Measurements from ENCODE around the gene ADCY6.

DNA sequence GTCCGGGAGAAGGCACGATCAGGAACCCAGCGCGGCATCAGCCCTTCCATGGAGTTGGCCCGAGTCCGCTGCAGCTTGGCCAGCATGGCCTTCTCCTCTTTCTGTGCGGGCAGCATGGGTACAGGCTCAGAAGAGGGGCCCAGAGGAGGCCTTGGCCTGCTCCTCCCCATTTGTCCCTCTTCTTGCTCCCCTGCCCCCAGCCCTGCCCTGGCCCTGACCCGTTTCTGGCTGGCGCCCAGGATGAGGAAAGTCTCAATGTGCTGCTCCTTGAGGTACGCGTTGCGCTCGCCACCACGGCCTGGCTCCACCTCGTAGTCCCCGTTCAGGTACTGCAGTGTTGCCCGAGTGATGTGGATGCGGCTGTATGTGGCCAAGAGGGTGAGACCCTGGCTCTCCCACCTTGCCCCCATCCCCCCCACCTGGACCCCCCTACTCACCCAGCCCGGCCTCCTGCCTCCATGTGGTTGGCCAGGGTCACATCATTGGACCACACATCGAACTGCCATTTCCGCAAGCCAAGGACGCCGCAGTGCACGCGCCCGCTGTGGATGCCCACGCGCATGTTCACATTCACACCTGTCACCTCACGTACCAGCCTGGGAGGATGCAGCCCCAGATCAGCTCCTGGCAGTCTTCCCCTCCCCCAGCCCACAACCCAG, 12.8 kb downstream of the ADCY6 start:
- TF ChIP-seq, protein P1, sequence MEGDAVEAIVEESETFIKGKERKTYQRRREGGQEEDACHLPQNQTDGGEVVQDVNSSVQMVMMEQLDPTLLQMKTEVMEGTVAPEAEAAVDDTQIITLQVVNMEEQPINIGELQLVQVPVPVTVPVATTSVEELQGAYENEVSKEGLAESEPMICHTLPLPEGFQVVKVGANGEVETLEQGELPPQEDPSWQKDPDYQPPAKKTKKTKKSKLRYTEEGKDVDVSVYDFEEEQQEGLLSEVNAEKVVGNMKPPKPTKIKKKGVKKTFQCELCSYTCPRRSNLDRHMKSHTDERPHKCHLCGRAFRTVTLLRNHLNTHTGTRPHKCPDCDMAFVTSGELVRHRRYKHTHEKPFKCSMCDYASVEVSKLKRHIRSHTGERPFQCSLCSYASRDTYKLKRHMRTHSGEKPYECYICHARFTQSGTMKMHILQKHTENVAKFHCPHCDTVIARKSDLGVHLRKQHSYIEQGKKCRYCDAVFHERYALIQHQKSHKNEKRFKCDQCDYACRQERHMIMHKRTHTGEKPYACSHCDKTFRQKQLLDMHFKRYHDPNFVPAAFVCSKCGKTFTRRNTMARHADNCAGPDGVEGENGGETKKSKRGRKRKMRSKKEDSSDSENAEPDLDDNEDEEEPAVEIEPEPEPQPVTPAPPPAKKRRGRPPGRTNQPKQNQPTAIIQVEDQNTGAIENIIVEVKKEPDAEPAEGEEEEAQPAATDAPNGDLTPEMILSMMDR (optimal IDR thresholded peaks at IDR 0.05 in 1 of 3, IDR thresholded peaks at IDR 0.05 in 1 of 3, conservative IDR thresholded peaks at IDR 0.05 in 1 of 3; ENCODE audit: extremely low read depth in 1 of 3, insufficient read depth in 2 of 3, low read length in 3 of 3): no peak
- TF ChIP-seq EZH2 (IDR thresholded peaks at IDR 0.05; ENCODE audit: low read length): no peak

Measured in keratinocyte (primary cell).